H1 (cell line): ENCODE measurements around the gene SERP1. TPM values are rescaled to one million over a fixed set of nuclear protein-coding genes. Genes with fewer than 3 reads are reported as not detected.
A peak's percentile ranks its signal among the peaks of the same experiment; 100 is the strongest.

ENCODE experiments used
- CTBP2 ChIP-seq: IDR thresholded peaks from 2 replicates; pipeline ENCODE4 v1.7.0; 2011; ENCODE audit warnings: borderline replicate concordance, mild to moderate bottlenecking, moderate library complexity, mixed read lengths, low read length; ENCODE audit not compliant: insufficient read depth, insufficient read length
- FOSL1 ChIP-seq: IDR thresholded peaks from 2 replicates; pipeline ENCODE4 v1.6.1; 2011; ENCODE audit warnings: mild to moderate bottlenecking, low read depth, low read length, moderate library complexity; ENCODE audit not compliant: insufficient read depth
- NANOG ChIP-seq: IDR thresholded peaks from 2 replicates; pipeline ENCODE4 v1.6.1; 2011; ENCODE audit warnings: low read length, low read depth, mild to moderate bottlenecking, inconsistent platforms; ENCODE audit not compliant: insufficient read depth, poor library complexity, severe bottlenecking
- PHF8 ChIP-seq: fragments of 200-600 bp; sonication (generic); conservative IDR thresholded peaks from 2 replicates; pipeline ENCODE4 v1.7.1; 2012; ENCODE audit warnings: low read depth, mild to moderate bottlenecking, inconsistent platforms, low read length, moderate library complexity
- RBBP5 ChIP-seq: IDR thresholded peaks from 2 replicates; pipeline ENCODE4 v1.7.1; 2012; ENCODE audit warnings: low read depth, mild to moderate bottlenecking, inconsistent platforms, low read length, moderate library complexity, borderline replicate concordance
- RXRA ChIP-seq: IDR thresholded peaks from 2 replicates; pipeline ENCODE4 v1.6.1; 2011; ENCODE audit warnings: low read depth, mild to moderate bottlenecking, low read length, moderate library complexity; ENCODE audit not compliant: insufficient read depth
- SIRT6 ChIP-seq: IDR thresholded peaks from one replicate; pipeline ENCODE4 v1.7.1; 2012; ENCODE audit warnings: low read length, inconsistent platforms
- SP2 ChIP-seq: IDR thresholded peaks from 2 replicates; pipeline ENCODE4 v1.6.1; 2012; ENCODE audit warnings: mild to moderate bottlenecking, low read length, inconsistent platforms
- SRF ChIP-seq: IDR thresholded peaks from 2 replicates; pipeline ENCODE4 v1.6.1; 2011; ENCODE audit warnings: mild to moderate bottlenecking, low read depth, low read length, moderate library complexity
- ZNF274 ChIP-seq: IDR thresholded peaks from 2 replicates; pipeline ENCODE4 v1.7.0; 2012; ENCODE audit warnings: low read length, borderline replicate concordance; ENCODE audit errors: extremely low read depth
- polyA plus RNA-seq, 7 experiments: library from polyadenylated mRNA; depleted of rRNA in 3 of 7; stranded (reverse) in 5 of 7; unstranded in 2 of 7; fragments of >200 nt in 5 of 7; fragments of 200-250 nt in 2 of 7; gene quantifications; 1 replicate in 5 of 7; 2 replicates in 1 of 7; 4 replicates in 1 of 7; pipeline versions ENCODE4 v1.2.1 to v1.2.3, GENCODE V29; 2011 to 2013; ENCODE audit warnings: missing spikeins in 2 of 7, mixed read lengths in 2 of 7
- total RNA-seq: library from RNA; stranded (reverse); fragmentation: NEBNext Ultra II Directional; extraction: Animal tissue kit (Norgen Biotek cat#: 25700); gene quantifications from 2 replicates; pipeline ENCODE4 v1.2.1, GENCODE V29; 2021
- TF ChIP-seq, protein P1 (sequence below): IDR thresholded peaks from 2 replicates; pipeline ENCODE4 v1.6.1; 2011; ENCODE audit warnings: low read length, improper control_type of control experiment

The SERP1 gene
- total and polyA plus RNA-seq, 2 of the 8 experiments (the other 6 are each of a cell fraction or from before 2014, with no cell fraction given), result 90.3 to 98.2 TPM

DNA sequence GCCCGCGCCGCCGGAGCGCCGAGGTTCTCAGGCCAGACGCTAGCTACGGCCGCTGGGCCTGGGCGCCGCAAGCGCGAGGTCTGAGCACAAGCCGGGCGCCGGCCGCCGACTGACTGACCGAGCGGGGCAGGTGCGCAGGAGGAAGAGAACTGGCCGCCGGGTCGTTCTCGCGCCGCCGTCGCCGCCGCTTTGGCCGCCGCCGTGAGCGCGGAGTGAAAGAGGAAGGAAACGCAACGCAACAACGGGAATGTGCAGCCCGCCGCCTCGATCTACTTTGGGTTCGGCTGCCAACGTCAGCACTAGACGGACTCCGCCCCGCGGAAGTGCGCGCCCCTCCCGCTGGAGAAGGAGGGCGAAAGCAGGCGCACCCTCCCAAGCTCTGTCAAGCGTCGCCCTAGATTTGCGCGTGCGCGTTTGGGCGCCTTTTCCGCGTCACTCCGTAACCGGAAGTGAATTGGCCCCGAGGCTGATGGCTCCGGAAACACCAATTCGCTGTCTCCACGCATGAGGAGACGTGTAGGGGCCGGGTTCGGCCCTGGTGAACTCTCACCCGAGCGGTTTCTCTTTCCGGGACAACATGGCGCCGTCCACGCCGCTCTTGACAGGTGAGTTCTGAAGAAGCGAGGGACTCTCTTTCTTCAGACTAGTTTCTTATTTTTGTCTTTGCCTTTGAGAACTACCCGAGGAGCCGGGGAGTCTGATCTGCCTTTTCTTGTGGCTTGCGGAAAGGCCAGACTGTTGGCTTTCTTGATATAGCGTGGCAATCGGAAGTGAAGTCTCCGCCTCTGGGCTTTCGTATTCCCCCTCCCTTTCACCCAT is at the start of gene SERP1, which contains the start of gene EIF2A (continued):
- TF ChIP-seq, protein P1, sequence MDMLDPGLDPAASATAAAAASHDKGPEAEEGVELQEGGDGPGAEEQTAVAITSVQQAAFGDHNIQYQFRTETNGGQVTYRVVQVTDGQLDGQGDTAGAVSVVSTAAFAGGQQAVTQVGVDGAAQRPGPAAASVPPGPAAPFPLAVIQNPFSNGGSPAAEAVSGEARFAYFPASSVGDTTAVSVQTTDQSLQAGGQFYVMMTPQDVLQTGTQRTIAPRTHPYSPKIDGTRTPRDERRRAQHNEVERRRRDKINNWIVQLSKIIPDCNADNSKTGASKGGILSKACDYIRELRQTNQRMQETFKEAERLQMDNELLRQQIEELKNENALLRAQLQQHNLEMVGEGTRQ, result no peak
- TF ChIP-seq RBBP5, result peak; percentile 96
- no peak for TF ChIP-seq SIRT6
- TF ChIP-seq ZNF274, result no peak
- TF ChIP-seq RXRA, result no peak
- TF ChIP-seq PHF8, result peak; percentile 87
- no peak for TF ChIP-seq SP2
- TF ChIP-seq CTBP2, result no peak
- TF ChIP-seq FOSL1, result no peak
- TF ChIP-seq NANOG, result no peak
- peak; percentile 80 for TF ChIP-seq SRF
